SJCRH30 (cell line): ENCODE measurements around the gene MRPS35. TPM values are rescaled to one million over a fixed set of nuclear protein-coding genes. Genes with fewer than 3 reads are reported as not detected.
"Not testable (repeated sequence)": the region's sequence is repeated elsewhere in the genome, so short reads cannot be mapped to it uniquely, and the experiment has no call there.

Source experiments
- DNase-seq, 2 experiments: peaks; one replicate each; pipeline ENCODE4 v3.0.0-alpha.2; 2015 to 2020
- H3K27ac ChIP-seq: fragments of 250-450 bp; sonication (Bioruptor Pico); 2 replicates; pipeline ENCODE4 v1.5.1; 2020; ENCODE audit warnings: mild to moderate bottlenecking, moderate library complexity
- H3K27me3 ChIP-seq: fragments of 250-450 bp; sonication (Bioruptor Pico); 2 replicates; pipeline ENCODE4 v1.5.1; 2020; ENCODE audit warnings: mild to moderate bottlenecking, moderate library complexity
- H3K36me3 ChIP-seq: fragments of 250-450 bp; sonication (Bioruptor Pico); 2 replicates; pipeline ENCODE4 v1.5.1; 2020; ENCODE audit warnings: mild to moderate bottlenecking, moderate library complexity
- H3K4me1 ChIP-seq: fragments of 250-450 bp; sonication (Bioruptor Pico); 2 replicates; pipeline ENCODE4 v1.5.1; 2020; ENCODE audit warnings: mild to moderate bottlenecking, moderate library complexity
- H3K4me3 ChIP-seq: fragments of 250-450 bp; sonication (Bioruptor Pico); 2 replicates; pipeline ENCODE4 v1.5.1; 2020; ENCODE audit warnings: mild to moderate bottlenecking, moderate library complexity
- H3K9me3 ChIP-seq: fragments of 250-450 bp; sonication (Bioruptor Pico); replicated peaks from 2 replicates; pipeline ENCODE4 v1.5.1; 2020; ENCODE audit warnings: mild to moderate bottlenecking, moderate library complexity
- total RNA-seq: library from RNA; depleted of rRNA; stranded (reverse); fragments of >200 nt; shearing (Covaris generic); gene quantifications from 2 replicates; pipeline ENCODE4 v1.2.3, GENCODE V29; 2014

Gene MRPS35
- total RNA-seq, 1 experiment from 2014 or later = 88.3 TPM

- Histone ChIP-seq H3K27ac (no peak overlapping the region), H3K36me3 (peaks cover 58% of the 10 kb centered on the region), H3K4me1 (no peaks in the 10 kb centered on the region), H3K4me3 (no peak overlapping the region), H3K27me3 (no peaks in the 10 kb centered on the region), H3K9me3 (no peaks in the 10 kb centered on the region)
- DNase-seq = no peak
Measured at GRCh38 chr12:27733791-27734190, 23.2 kb downstream of the MRPS35 start.

- not testable (repeated sequence) for DNase-seq, H3K27ac ChIP-seq, H3K9me3 ChIP-seq, H3K27me3 ChIP-seq, H3K4me1 ChIP-seq, H3K4me3 ChIP-seq
- peaks cover 60% of the 10 kb centered on the region for H3K36me3 ChIP-seq
Measured at GRCh38 chr12:27734321-27734720, 23.7 kb downstream of the MRPS35 start.

- peaks cover 61% of the 10 kb centered on the region for H3K36me3 ChIP-seq
- no peak overlapping the region for H3K4me3 ChIP-seq
- no peaks in the 10 kb centered on the region for H3K4me1 ChIP-seq
- H3K27ac ChIP-seq = no peak overlapping the region
- H3K27me3 ChIP-seq = no peaks in the 10 kb centered on the region
- no peaks in the 10 kb centered on the region for H3K9me3 ChIP-seq
- DNase-seq = no peak
Measured at GRCh38 chr12:27743601-27744000, 33.0 kb downstream of the MRPS35 start.

- not testable (repeated sequence) for H3K4me1 ChIP-seq, H3K27ac ChIP-seq, H3K27me3 ChIP-seq, H3K4me3 ChIP-seq, DNase-seq, H3K9me3 ChIP-seq
- peaks cover 59% of the 10 kb centered on the region for H3K36me3 ChIP-seq
Measured at GRCh38 chr12:27745734-27746133, 35.1 kb downstream of the MRPS35 start.

GRCh38 chr12:27747111-27747820 lies 36.6 kb downstream of the MRPS35 start:
- Histone ChIP-seq H3K4me3 (no peak overlapping the region), H3K27me3 (no peaks in the 10 kb centered on the region), H3K4me1 (no peaks in the 10 kb centered on the region), H3K36me3 (peaks cover 51% of the 10 kb centered on the region), H3K9me3 (no peaks in the 10 kb centered on the region), H3K27ac (no peak overlapping the region)
- no peak for DNase-seq

- DNase-seq = no peak
- Histone ChIP-seq H3K4me3 (no peak overlapping the region), H3K27ac (no peak overlapping the region), H3K36me3 (peaks cover 33% of the 10 kb centered on the region), H3K4me1 (no peaks in the 10 kb centered on the region), H3K9me3 (no peaks in the 10 kb centered on the region), H3K27me3 (no peaks in the 10 kb centered on the region)
Measured at GRCh38 chr12:27751386-27752047, 40.9 kb downstream of the MRPS35 start.

GRCh38 chr12:27754795-27755194 lies 44.2 kb downstream of the MRPS35 start:
- Histone ChIP-seq H3K27me3 (no peaks in the 10 kb centered on the region), H3K4me1 (no peaks in the 10 kb centered on the region), H3K36me3 (peaks cover 24% of the 10 kb centered on the region), H3K9me3 (no peaks in the 10 kb centered on the region), H3K27ac (no peak overlapping the region), H3K4me3 (no peak overlapping the region)
- no peak for DNase-seq

- DNase-seq = no peak
- Histone ChIP-seq H3K27ac (no peak overlapping the region), H3K4me1 (no peaks in the 10 kb centered on the region), H3K36me3 (peaks cover 14% of the 10 kb centered on the region), H3K4me3 (no peak overlapping the region), H3K9me3 (no peaks in the 10 kb centered on the region), H3K27me3 (no peaks in the 10 kb centered on the region)
Measured at GRCh38 chr12:27756670-27757195, 46.1 kb downstream of the MRPS35 start.

GRCh38 chr12:27762757-27763156 lies 52.1 kb downstream of the MRPS35 start:
- H3K4me3 ChIP-seq = no peak overlapping the region
- H3K4me1 ChIP-seq = no peaks in the 10 kb centered on the region
- DNase-seq = no peak
- no peaks in the 10 kb centered on the region for H3K36me3 ChIP-seq
- H3K9me3 ChIP-seq = no peaks in the 10 kb centered on the region
- no peak overlapping the region for H3K27ac ChIP-seq
- no peaks in the 10 kb centered on the region for H3K27me3 ChIP-seq

GRCh38 chr12:27766587-27766986 lies 56.0 kb downstream of the MRPS35 start:
- no peaks in the 10 kb centered on the region for H3K36me3 ChIP-seq
- no peaks in the 10 kb centered on the region for H3K27me3 ChIP-seq
- DNase-seq = no peak
- H3K9me3 ChIP-seq = no peaks in the 10 kb centered on the region
- no peak overlapping the region for H3K4me3 ChIP-seq
- no peaks in the 10 kb centered on the region for H3K4me1 ChIP-seq
- H3K27ac ChIP-seq = no peak overlapping the region

GRCh38 chr12:27769142-27769673 lies 58.6 kb downstream of the MRPS35 start:
- no peaks in the 10 kb centered on the region for H3K9me3 ChIP-seq

GRCh38 chr12:27771481-27772327 lies 61.1 kb downstream of the MRPS35 start:
- H3K4me3 ChIP-seq = no peak overlapping the region
- no peaks in the 10 kb centered on the region for H3K4me1 ChIP-seq
- DNase-seq = no peak
- H3K9me3 ChIP-seq = no peaks in the 10 kb centered on the region
- H3K36me3 ChIP-seq = no peaks in the 10 kb centered on the region
- no peaks in the 10 kb centered on the region for H3K27me3 ChIP-seq
- no peak overlapping the region for H3K27ac ChIP-seq

More at GRCh38 chr12:27769142-27769673, 58.6 kb downstream of the MRPS35 start:
- Histone ChIP-seq H3K4me1 (no peaks in the 10 kb centered on the region), H3K36me3 (no peaks in the 10 kb centered on the region), H3K4me3 (no peak overlapping the region), H3K27me3 (no peaks in the 10 kb centered on the region), H3K27ac (no peak overlapping the region)
- no peak for DNase-seq

GRCh38 chr12:27772328-27773049 lies 61.9 kb downstream of the MRPS35 start:
- Histone ChIP-seq H3K27ac (no peak overlapping the region), H3K36me3 (no peaks in the 10 kb centered on the region), H3K4me1 (no peaks in the 10 kb centered on the region), H3K9me3 (no peaks in the 10 kb centered on the region), H3K4me3 (no peak overlapping the region), H3K27me3 (no peaks in the 10 kb centered on the region)
- DNase-seq = no peak

- no peak for DNase-seq
- no peak overlapping the region for H3K4me3 ChIP-seq
- H3K4me1 ChIP-seq = no peaks in the 10 kb centered on the region
Measured at GRCh38 chr12:27777141-27777540, 66.5 kb downstream of the MRPS35 start.

More at GRCh38 chr12:27777141-27777540, 66.5 kb downstream of the MRPS35 start:
- H3K36me3 ChIP-seq = peaks cover 6% of the 10 kb centered on the region
- no peaks in the 10 kb centered on the region for H3K27me3 ChIP-seq
- H3K27ac ChIP-seq = no peak overlapping the region
- no peaks in the 10 kb centered on the region for H3K9me3 ChIP-seq
